Thyroid gland (tissue), 4 donors: ENCODE results near the gene ASXL1. TPM values are rescaled to one million over a fixed set of nuclear protein-coding genes. Genes with fewer than 3 reads are reported as not detected.

ENCODE experiments used
- DNase-seq, 2 donors: peaks; one replicate each; pipeline ENCODE4 v3.0.0-alpha.2; 2019
- H3K27ac ChIP-seq, 3 donors: fragments of 200-600 bp; sonication (generic); 1 replicate in 2 of 3; 2 replicates in 1 of 3; pipeline ENCODE4 v1.5.1; 2016 to 2019; ENCODE audit warnings: mild to moderate bottlenecking in 1 of 3, moderate library complexity in 1 of 3
- H3K27me3 ChIP-seq: fragments of 200-600 bp; sonication (generic); one replicate; pipeline ENCODE4 v1.5.1; 2019
- H3K36me3 ChIP-seq, 2 donors: fragments of 200-600 bp; sonication (generic); one replicate each; pipeline ENCODE4 v1.5.1; 2016 to 2019
- H3K4me1 ChIP-seq, 2 donors: fragments of 200-600 bp; sonication (generic); one replicate each; pipeline ENCODE4 v1.5.1; 2017 to 2019
- H3K4me3 ChIP-seq, 3 donors: fragments of 200-600 bp; sonication (generic); replicated peaks in 1 of 3; 1 replicate in 2 of 3; 2 replicates in 1 of 3; pipeline ENCODE4 v1.5.1; 2016; ENCODE audit warnings: mild to moderate bottlenecking in 1 of 3
- H3K9me3 ChIP-seq: fragments of 200-600 bp; sonication (generic); one replicate; pipeline ENCODE4 v1.5.1; 2017
- CTCF ChIP-seq, 6 experiments: fragments of 200-600 bp in 3 of 6; fragments of 450-650 bp in 3 of 6; sonication (generic) in 3 of 6; IDR thresholded peaks; one replicate each; pipeline ENCODE4 v1.5.1; 2016 to 2019; ENCODE audit warnings: antibody characterized with exemption in 6 of 6, mild to moderate bottlenecking in 2 of 6, inconsistent platforms in 1 of 6, moderate library complexity in 1 of 6
- POLR2A ChIP-seq, 2 donors: fragments of 450-650 bp; IDR thresholded peaks; one replicate each; pipeline ENCODE4 v1.6.1; 2017; ENCODE audit warnings: antibody characterized with exemption in 2 of 2, mild to moderate bottlenecking in 2 of 2, moderate library complexity in 1 of 2
- WGBS, 2 donors: methylation state at CpG; one replicate each; pipeline ENCODE4 v1.1.5; 2017; 5-methylcytosine and 5-hydroxymethylcytosine counted together
- intact Hi-C: fragments of 100-400 bp; cut with DNase I; formaldehyde crosslinking; loops from one replicate; pipeline ENCODE4 v1.15.1; 2023
- total RNA-seq, 4 donors: library from RNA; depleted of rRNA; stranded (reverse); fragments of >200 nt; gene quantifications; one replicate each; pipeline ENCODE4 v1.2.3, GENCODE V29; 2016

ASXL1 gene
- total RNA-seq, 4 donors from 2014 or later, result 62.1 to 155 (median 67.5) TPM

GRCh38 chr20:32451340-32451681, 93.2 kb downstream of the ASXL1 start:
- Histone ChIP-seq H3K4me3 (no peak overlapping the region), H3K9me3 (no peaks in the 10 kb centered on the region), H3K27ac (no peak overlapping the region), H3K36me3 (peaks cover 19 to 22% of the 10 kb centered on the region in 2 donors), H3K27me3 (no peaks in the 10 kb centered on the region), H3K4me1 (peaks cover 14 to 17% of the 10 kb centered on the region in 2 donors)
- DNase-seq, result no peak
- intact Hi-C loops, result loop anchor here (10.0 kb wide), 2 partner anchors 97 to 247 kb away; partner anchors contain the start of genes ASXL1, PLAGL2 and POFUT1
- TF ChIP-seq POLR2A (IDR thresholded peaks at IDR 0.05) (no peak), CTCF (IDR thresholded peaks at IDR 0.05) (no peak)
- 91 to 93% methylated on average over 8 of the region's 8 CpGs for WGBS, 2 donors

- Histone ChIP-seq H3K9me3 (no peaks in the 10 kb centered on the region), H3K4me1 (peaks cover 14 to 17% of the 10 kb centered on the region in 2 donors), H3K27ac (no peak overlapping the region), H3K27me3 (no peaks in the 10 kb centered on the region), H3K4me3 (no peak overlapping the region), H3K36me3 (peaks cover 19 to 22% of the 10 kb centered on the region in 2 donors)
- DNase-seq, result no peak
- intact Hi-C loops, result loop anchor here (10.0 kb wide), 2 partner anchors 97 to 247 kb away; partner anchors contain the start of genes ASXL1, PLAGL2 and POFUT1
- 77 to 88% methylated on average over 18 to 22 of the region's 27 CpGs for WGBS, 2 donors
- TF ChIP-seq CTCF (IDR thresholded peaks at IDR 0.05) (no peak), POLR2A (IDR thresholded peaks at IDR 0.05) (no peak)
Observed at GRCh38 chr20:32451682-32452461, 93.7 kb downstream of the ASXL1 start.

- TF ChIP-seq CTCF (IDR thresholded peaks at IDR 0.05) (no peak), POLR2A (IDR thresholded peaks at IDR 0.05) (no peak)
- no peaks in the 10 kb centered on the region for H3K9me3 ChIP-seq
- H3K4me3 ChIP-seq, result no peak overlapping the region
- H3K4me1 ChIP-seq, result peaks cover 18 to 19% of the 10 kb centered on the region in 2 donors
- no peak for DNase-seq
- no peak overlapping the region for H3K27ac ChIP-seq
- 92 to 97% methylated on average over 21 to 24 of the region's 24 CpGs for WGBS, 2 donors
- peaks cover 19 to 22% of the 10 kb centered on the region in 2 donors for H3K36me3 ChIP-seq
- H3K27me3 ChIP-seq, result no peaks in the 10 kb centered on the region
- intact Hi-C loops, result loop anchor here (10.0 kb wide), 2 partner anchors 98 to 248 kb away; partner anchors contain the start of genes ASXL1, PLAGL2 and POFUT1
Observed at GRCh38 chr20:32452776-32453466, 94.8 kb downstream of the ASXL1 start.

GRCh38 chr20:32453467-32454163, 95.5 kb downstream of the ASXL1 start:
- intact Hi-C loops, result loop anchor here (10.0 kb wide), 2 partner anchors 99 to 249 kb away; partner anchors contain the start of genes ASXL1, PLAGL2 and POFUT1
- no peak for DNase-seq
- H3K27me3 ChIP-seq, result no peaks in the 10 kb centered on the region
- peaks cover 15 to 17% of the 10 kb centered on the region in 2 donors for H3K4me1 ChIP-seq
- peaks cover 19 to 22% of the 10 kb centered on the region in 2 donors for H3K36me3 ChIP-seq
- H3K27ac ChIP-seq, result no peak overlapping the region
- TF ChIP-seq POLR2A (IDR thresholded peaks at IDR 0.05) (no peak), CTCF (IDR thresholded peaks at IDR 0.05) (no peak)
- no peak overlapping the region for H3K4me3 ChIP-seq
- H3K9me3 ChIP-seq, result no peaks in the 10 kb centered on the region
- 88 to 96% methylated on average over 19 to 25 of the region's 28 CpGs for WGBS, 2 donors
